ENCODE results near the gene TWIST2.

GRCh38 chr2:238929242-238930081 lies 81.6 kb downstream of the TWIST2 start:
- TF ChIP-seq, protein P1, sequence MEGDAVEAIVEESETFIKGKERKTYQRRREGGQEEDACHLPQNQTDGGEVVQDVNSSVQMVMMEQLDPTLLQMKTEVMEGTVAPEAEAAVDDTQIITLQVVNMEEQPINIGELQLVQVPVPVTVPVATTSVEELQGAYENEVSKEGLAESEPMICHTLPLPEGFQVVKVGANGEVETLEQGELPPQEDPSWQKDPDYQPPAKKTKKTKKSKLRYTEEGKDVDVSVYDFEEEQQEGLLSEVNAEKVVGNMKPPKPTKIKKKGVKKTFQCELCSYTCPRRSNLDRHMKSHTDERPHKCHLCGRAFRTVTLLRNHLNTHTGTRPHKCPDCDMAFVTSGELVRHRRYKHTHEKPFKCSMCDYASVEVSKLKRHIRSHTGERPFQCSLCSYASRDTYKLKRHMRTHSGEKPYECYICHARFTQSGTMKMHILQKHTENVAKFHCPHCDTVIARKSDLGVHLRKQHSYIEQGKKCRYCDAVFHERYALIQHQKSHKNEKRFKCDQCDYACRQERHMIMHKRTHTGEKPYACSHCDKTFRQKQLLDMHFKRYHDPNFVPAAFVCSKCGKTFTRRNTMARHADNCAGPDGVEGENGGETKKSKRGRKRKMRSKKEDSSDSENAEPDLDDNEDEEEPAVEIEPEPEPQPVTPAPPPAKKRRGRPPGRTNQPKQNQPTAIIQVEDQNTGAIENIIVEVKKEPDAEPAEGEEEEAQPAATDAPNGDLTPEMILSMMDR (IDR thresholded peaks at IDR 0.05) = no peak
- TF ChIP-seq, protein P2, sequence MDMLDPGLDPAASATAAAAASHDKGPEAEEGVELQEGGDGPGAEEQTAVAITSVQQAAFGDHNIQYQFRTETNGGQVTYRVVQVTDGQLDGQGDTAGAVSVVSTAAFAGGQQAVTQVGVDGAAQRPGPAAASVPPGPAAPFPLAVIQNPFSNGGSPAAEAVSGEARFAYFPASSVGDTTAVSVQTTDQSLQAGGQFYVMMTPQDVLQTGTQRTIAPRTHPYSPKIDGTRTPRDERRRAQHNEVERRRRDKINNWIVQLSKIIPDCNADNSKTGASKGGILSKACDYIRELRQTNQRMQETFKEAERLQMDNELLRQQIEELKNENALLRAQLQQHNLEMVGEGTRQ (IDR thresholded peaks at IDR 0.05; ENCODE audit: borderline replicate concordance, low read depth, low read length) = no peak
- TF ChIP-seq GATA2 (CRISPR knock-in tag; IDR thresholded peaks at IDR 0.05) (no peak), YY1 (IDR thresholded peaks at IDR 0.05; ENCODE audit: low read depth) (no peak), RXRA (IDR thresholded peaks at IDR 0.05; ENCODE audit: borderline replicate concordance, low read depth) (no peak), TAF1 (IDR thresholded peaks at IDR 0.05; ENCODE audit: borderline replicate concordance, low read depth, low read length) (no peak), FOXJ3 (CRISPR knock-in tag; IDR thresholded peaks at IDR 0.05) (no peak), RAD21 (IDR thresholded peaks at IDR 0.05; ENCODE audit: low read length) (no peak), TEAD4 (IDR thresholded peaks at IDR 0.05; ENCODE audit: borderline replicate concordance, insufficient read depth) (no peak), SIN3A (IDR thresholded peaks at IDR 0.05; ENCODE audit: borderline replicate concordance, low read depth, low read length) (no peak), EP300 (IDR thresholded peaks at IDR 0.05; ENCODE audit: borderline replicate concordance in 1 of 2, low read depth in 1 of 2, low read length in 1 of 2) (no peak)
- TF ChIP-seq, protein P3, sequence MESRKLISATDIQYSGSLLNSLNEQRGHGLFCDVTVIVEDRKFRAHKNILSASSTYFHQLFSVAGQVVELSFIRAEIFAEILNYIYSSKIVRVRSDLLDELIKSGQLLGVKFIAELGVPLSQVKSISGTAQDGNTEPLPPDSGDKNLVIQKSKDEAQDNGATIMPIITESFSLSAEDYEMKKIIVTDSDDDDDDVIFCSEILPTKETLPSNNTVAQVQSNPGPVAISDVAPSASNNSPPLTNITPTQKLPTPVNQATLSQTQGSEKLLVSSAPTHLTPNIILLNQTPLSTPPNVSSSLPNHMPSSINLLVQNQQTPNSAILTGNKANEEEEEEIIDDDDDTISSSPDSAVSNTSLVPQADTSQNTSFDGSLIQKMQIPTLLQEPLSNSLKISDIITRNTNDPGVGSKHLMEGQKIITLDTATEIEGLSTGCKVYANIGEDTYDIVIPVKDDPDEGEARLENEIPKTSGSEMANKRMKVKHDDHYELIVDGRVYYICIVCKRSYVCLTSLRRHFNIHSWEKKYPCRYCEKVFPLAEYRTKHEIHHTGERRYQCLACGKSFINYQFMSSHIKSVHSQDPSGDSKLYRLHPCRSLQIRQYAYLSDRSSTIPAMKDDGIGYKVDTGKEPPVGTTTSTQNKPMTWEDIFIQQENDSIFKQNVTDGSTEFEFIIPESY (IDR thresholded peaks at IDR 0.05; ENCODE audit: borderline replicate concordance, low read depth) = no peak
